Lower leg skin (tissue), 3 donors: ENCODE results near the gene MAD1L1.

Experiments
- CTCF ChIP-seq, 3 donors: fragments of 450-650 bp; IDR thresholded peaks; one replicate each; pipeline ENCODE4 v1.5.1; 2016; ENCODE audit warnings: antibody characterized with exemption in 3 of 3, mild to moderate bottlenecking in 3 of 3, moderate library complexity in 2 of 3
- POLR2A ChIP-seq, 2 donors: fragments of 450-650 bp; IDR thresholded peaks; one replicate each; pipeline ENCODE4 v1.6.1; 2016 to 2017; ENCODE audit warnings: antibody characterized with exemption in 2 of 2, mild to moderate bottlenecking in 1 of 2, moderate library complexity in 1 of 2

GRCh38 chr7:2195400-2196246 is 37.1 kb downstream of the MAD1L1 start:
- TF ChIP-seq CTCF (IDR thresholded peaks at IDR 0.05) (no peak), POLR2A (IDR thresholded peaks at IDR 0.05) (no peak)
